Measurements from ENCODE around the gene SLC19A1. TPM values are rescaled to one million over a fixed set of nuclear protein-coding genes. Genes with fewer than 3 reads are reported as not detected.
A peak's percentile ranks its signal among the peaks of the same experiment; 100 is the strongest.
"Not testable (repeated sequence)": the region's sequence is repeated elsewhere in the genome, so short reads cannot be mapped to it uniquely, and the experiment has no call there.

SLC19A1 gene
- total RNA-seq, 4 donors from 2014 or later: 2.8 to 10.0 (median 6.6) TPM

GRCh38 chr21:45562965-45563364, 20.7 kb upstream of the SLC19A1 start:
- Histone ChIP-seq H3K27ac (replicated peaks in 1 of 4) (peak overlapping the region in 2 of 4 donors; percentile 48 to 54), H3K4me3 (peak overlapping the region in 2 of 4 donors; percentile 26 to 47), H3K36me3 (no peaks in the 10 kb centered on the region), H3K9me3 (no peaks in the 10 kb centered on the region), H3K4me1 (peaks cover 0 to 19% (median 8%) of the 10 kb centered on the region in 4 donors), H3K27me3 (peaks cover 0 to 12% (median 0%) of the 10 kb centered on the region in 4 donors)
- WGBS: 34% methylated on average over 6 of the region's 6 CpGs
- intact Hi-C loops (cut with DNase I): no loop called here
- DNase-seq (ENCODE audit: extremely low spot score): no peak
- TF ChIP-seq CTCF (IDR thresholded peaks at IDR 0.05) (no peak), EP300 (IDR thresholded peaks at IDR 0.05) (no peak), POLR2A (IDR thresholded peaks at IDR 0.05; ENCODE audit: low read depth) (no peak), POLR2AphosphoS5 (IDR thresholded peaks at IDR 0.05) (no peak)

- intact Hi-C loops (cut with DNase I): no loop called here
- WGBS: 53% methylated on average over 10 of the region's 10 CpGs
Observed at GRCh38 chr21:45562402-45562801, 20.2 kb upstream of the SLC19A1 start.

GRCh38 chr21:45561241-45561640, 19.0 kb upstream of the SLC19A1 start:
- H3K27ac ChIP-seq (replicated peaks in 1 of 4); H3K9me3 ChIP-seq; intact Hi-C loops (cut with DNase I); H3K36me3 ChIP-seq; DNase-seq (ENCODE audit: extremely low spot score): not testable (repeated sequence)
- Histone ChIP-seq H3K4me1 (peaks cover 0 to 22% (median 8%) of the 10 kb centered on the region in 4 donors), H3K4me3 (peak overlapping the region in 1 of 4 donors; percentile 24), H3K27me3 (peaks cover 0 to 12% (median 0%) of the 10 kb centered on the region in 4 donors)
- WGBS: 90% methylated on average over 8 of the region's 8 CpGs

More at GRCh38 chr21:45562402-45562801, 20.2 kb upstream of the SLC19A1 start:
- Histone ChIP-seq H3K4me3 (peak overlapping the region in 2 of 4 donors; percentile 26 to 47), H3K36me3 (no peaks in the 10 kb centered on the region), H3K4me1 (peaks cover 0 to 19% (median 8%) of the 10 kb centered on the region in 4 donors), H3K9me3 (no peaks in the 10 kb centered on the region), H3K27me3 (peaks cover 0 to 12% (median 0%) of the 10 kb centered on the region in 4 donors), H3K27ac (replicated peaks in 1 of 4) (peak overlapping the region in 2 of 4 donors; percentile 48 to 54)
- DNase-seq (ENCODE audit: extremely low spot score): no peak
- TF ChIP-seq CTCF (IDR thresholded peaks at IDR 0.05): no peak
- TF ChIP-seq POLR2AphosphoS5 (IDR thresholded peaks at IDR 0.05): no peak
- no peak for TF ChIP-seq EP300 (IDR thresholded peaks at IDR 0.05)

GRCh38 chr21:45560106-45561021, 18.1 kb upstream of the SLC19A1 start:
- WGBS: 83% methylated on average over 29 of the region's 30 CpGs

More at GRCh38 chr21:45560106-45561021, 18.1 kb upstream of the SLC19A1 start:
- Histone ChIP-seq H3K27ac (replicated peaks in 1 of 4) (no peak overlapping the region), H3K36me3 (no peaks in the 10 kb centered on the region), H3K4me1 (peaks cover 3 to 31% (median 17%) of the 10 kb centered on the region in 4 donors), H3K4me3 (peak overlapping the region in 1 of 4 donors; percentile 24), H3K27me3 (peaks cover 0 to 20% (median 0%) of the 10 kb centered on the region in 4 donors), H3K9me3 (no peaks in the 10 kb centered on the region)
- no peak for DNase-seq (ENCODE audit: extremely low spot score)
- TF ChIP-seq EP300 (IDR thresholded peaks at IDR 0.05): no peak
- no peak for TF ChIP-seq POLR2AphosphoS5 (IDR thresholded peaks at IDR 0.05)
- no peak for TF ChIP-seq POLR2A (IDR thresholded peaks at IDR 0.05; ENCODE audit: low read depth)
- TF ChIP-seq CTCF (IDR thresholded peaks at IDR 0.05): no peak
- intact Hi-C loops (cut with DNase I): no loop called here
